WI38 (cell line): Measurements from ENCODE around the gene SCAMP1.

ENCODE experiments used
- H3K4me3 ChIP-seq: 2 replicates; pipeline ENCODE4 v1.5.1; 2011; ENCODE audit warnings: low read depth, mild to moderate bottlenecking, control low read depth, low read length
- CTCF ChIP-seq: IDR thresholded peaks from 2 replicates; pipeline ENCODE4 v1.5.1; 2012; ENCODE audit warnings: low read depth, mild to moderate bottlenecking, control low read depth, low read length

Gene SCAMP1

GRCh38 chr5:78345485-78345884 lies 14.9 kb upstream of the SCAMP1 start:
- TF ChIP-seq CTCF: no peak
- H3K4me3 ChIP-seq: no peak overlapping the region

DNA sequence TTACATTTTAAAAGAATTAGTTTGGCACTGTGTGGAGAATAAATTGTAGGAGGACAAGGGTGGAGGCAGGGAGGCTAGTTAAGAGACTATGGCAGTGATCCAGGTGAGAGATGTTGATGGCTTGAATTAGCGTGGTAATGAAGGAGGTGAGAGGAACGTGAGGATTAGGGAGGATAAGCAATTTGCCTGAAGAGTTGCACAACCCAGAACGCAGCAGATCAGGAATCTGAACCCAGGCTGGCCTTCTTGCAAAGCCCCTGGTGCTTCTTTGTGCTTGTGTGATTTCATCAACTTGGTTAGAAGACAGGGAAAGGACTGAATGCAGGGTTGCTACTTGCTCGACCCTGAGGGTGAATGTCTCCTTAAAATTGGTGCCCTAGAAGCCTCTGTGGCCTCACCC lies 6.9 kb upstream of the SCAMP1 start:
- no peak overlapping the region for H3K4me3 ChIP-seq
- no peak for TF ChIP-seq CTCF

DNA sequence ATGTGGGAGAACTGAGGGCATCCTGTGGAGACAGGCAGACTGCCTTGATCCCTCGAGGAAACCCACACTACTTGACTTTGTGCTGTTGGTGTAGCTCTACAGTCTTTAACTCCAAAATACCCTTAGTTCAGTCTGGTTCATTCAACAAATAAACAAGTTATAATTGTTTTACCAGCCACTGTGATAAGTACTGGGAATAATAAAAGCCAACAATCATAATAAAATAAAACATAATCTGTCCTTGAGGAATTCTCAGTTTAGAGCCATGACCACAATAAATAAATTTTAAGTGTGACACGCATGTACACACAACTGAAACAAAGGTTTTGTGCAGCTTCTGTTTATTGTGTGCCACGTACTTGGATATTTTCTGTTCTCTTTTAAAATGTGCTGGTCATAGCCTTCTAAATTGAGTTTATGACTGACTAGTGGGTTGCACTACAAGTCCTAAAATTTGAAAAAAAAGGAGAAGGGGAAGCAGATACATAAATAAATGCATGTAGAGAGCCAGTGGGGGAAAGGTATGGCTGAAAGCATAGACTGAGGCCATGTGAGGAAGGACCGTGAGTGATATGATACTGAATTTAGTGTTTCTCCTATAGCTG lies 6.2 kb upstream of the SCAMP1 start:
- H3K4me3 ChIP-seq: no peak overlapping the region
- no peak for TF ChIP-seq CTCF

GRCh38 chr5:78355561-78355960 lies 4.9 kb upstream of the SCAMP1 start:
- no peak overlapping the region for H3K4me3 ChIP-seq
- no peak for TF ChIP-seq CTCF

DNA sequence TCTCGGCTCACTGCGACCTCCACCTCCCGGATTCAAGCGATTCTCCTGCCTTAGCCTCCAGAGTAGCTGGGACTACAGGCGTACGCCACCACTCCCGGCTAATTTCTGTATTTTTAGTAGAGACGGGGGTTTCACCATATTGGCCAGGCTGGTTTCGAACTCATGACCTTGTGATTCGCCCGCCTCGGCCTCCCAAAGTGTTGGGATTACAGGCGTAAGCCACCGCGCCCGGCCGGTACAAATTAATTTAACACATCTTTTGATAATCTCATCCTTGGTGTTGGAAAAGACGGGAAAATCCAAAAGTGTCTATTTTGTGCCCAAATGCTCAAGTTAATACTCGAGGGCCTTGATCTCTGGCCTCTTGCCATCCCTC lies 974 bp upstream of the SCAMP1 start:
- peak overlapping the region; percentile 97 for H3K4me3 ChIP-seq

GRCh38 chr5:78360674-78360923 lies 182 bp downstream of the SCAMP1 start:
- no peak for TF ChIP-seq CTCF

DNA sequence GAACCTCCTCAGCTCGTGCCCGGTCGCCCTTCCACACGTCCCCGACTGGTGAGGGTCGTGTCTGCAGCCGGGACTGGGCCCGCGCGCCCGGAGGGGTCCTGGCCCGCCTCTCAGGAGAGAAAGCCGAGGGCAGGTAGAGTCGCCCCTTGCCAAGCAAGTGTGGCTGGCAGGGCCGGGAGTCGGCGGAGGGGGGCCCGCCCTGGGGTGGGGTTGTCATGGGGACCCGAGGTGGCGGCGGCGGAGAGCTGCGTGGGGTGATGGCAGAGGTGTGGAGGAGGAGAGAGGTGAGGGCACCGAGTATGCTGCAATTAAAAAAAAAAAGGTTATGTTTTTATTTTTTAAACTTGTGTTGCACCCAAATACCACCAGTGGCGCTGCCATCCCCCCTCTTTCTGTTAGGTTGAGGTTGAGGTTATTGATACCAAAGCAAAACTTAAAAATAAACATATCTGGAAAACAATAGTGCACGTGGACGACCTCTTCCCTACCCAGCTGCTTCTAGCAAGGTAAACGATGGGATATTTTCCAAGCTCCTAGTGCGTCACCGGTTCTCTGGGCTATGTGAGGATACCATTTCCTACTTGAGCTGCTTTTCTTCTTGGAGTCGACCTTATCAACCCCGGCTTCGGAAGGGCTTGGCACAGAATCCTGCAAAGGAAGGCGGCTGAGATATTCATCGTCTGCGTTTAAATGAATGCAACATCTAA lies 660 bp downstream of the SCAMP1 start:
- peak overlapping the region; percentile 97 for H3K4me3 ChIP-seq
- TF ChIP-seq CTCF: no peak

More at GRCh38 chr5:78360674-78360923, 182 bp downstream of the SCAMP1 start:
- peak overlapping the region; percentile 97 for H3K4me3 ChIP-seq

GRCh38 chr5:78361631-78361993 lies 1.2 kb downstream of the SCAMP1 start:
- H3K4me3 ChIP-seq: peak overlapping the region; percentile 97
- TF ChIP-seq CTCF: no peak
